NCI-H526 treated with DMSO at 0.1 percent for 48 hours (cell line): ENCODE measurements around the gene SFSWAP.
"Not testable (repeated sequence)": the region's sequence is repeated elsewhere in the genome, so short reads cannot be mapped to it uniquely, and the experiment has no call there.

ENCODE experiments used
- DNase-seq: peaks from one replicate; lab custom pipeline; 2025; lab: John Stamatoyannopoulos, UW

SFSWAP gene

DNA sequence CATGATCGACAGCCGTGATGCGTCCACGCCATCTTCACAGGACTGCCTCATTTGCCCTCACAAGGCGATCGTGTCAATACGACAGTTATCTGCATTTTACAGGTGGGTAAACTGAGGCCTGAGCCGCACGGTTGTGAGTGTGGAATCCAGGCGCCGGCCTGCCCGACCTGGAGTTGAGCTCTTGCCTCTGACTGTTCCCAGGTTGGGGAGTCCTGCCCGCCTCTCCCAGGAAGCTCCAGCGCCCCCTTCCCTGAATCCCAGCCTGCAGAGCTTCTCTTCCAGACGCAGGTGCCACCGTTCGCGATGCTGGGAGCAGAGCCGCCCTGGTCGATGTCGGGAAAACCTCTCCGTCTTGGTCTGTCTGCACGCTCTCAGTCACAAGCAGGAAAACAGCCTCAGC lies 31.1 kb upstream of the SFSWAP start:
- DNase-seq = not testable (repeated sequence)

DNA sequence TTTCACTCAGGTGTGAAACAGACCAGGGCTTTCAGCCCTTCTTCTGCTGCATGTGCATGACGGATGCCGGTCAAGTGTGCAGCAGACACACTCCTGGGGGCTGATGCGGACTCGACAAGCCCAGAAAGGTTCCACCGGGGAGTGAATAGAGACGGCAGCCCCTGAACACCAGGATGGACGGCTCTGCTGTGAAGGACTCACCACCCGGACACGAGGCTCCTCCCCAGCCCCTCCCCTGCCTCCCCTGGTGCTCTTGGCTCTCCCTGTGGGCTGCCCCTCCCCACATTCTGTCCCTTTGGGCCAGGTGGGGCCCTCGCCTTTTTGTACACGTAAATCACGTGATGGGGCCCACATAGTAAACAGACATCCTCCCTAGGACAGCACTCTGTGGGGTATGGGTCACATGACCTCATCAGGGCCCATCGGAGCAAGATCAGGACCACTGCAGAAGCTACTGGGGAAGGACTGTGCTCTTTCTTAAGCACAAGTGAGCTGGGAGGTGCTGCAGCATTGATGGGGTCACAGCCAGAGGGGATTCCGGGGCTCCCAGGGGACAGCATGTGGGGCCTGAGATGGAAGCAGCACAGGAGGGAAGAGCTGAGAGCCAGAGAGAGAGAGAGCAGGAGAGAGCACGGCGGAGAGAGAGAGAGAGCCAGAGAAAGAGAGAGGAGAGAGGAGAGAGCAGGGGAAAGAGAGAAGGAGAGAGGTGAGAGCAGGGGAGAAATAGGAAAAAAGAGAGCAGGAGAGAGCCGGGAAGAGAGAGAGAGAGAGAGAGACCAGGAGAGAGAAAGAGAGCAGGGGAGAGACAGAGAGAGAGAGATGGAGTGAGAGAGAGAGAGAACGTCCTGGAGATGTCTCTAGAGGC lies 30.3 kb upstream of the SFSWAP start:
- not testable (repeated sequence) for DNase-seq

DNA sequence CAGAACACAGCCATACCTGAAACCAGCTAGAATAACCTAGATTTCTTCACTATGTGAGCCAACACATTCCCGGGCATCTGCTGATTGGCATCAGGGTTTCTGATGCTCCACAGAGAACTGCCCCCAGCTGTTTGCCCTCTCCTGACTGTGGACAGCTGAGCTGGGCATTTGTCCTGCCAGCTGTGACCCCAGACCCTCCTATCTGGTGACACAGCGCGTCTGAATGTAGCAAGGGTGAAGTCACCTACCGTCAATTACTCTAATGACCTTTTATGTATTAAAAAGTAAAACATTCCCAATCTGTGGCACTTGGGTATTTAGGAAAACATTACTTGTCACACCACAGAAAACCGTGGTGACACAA lies 29.7 kb upstream of the SFSWAP start:
- no peak for DNase-seq

DNA sequence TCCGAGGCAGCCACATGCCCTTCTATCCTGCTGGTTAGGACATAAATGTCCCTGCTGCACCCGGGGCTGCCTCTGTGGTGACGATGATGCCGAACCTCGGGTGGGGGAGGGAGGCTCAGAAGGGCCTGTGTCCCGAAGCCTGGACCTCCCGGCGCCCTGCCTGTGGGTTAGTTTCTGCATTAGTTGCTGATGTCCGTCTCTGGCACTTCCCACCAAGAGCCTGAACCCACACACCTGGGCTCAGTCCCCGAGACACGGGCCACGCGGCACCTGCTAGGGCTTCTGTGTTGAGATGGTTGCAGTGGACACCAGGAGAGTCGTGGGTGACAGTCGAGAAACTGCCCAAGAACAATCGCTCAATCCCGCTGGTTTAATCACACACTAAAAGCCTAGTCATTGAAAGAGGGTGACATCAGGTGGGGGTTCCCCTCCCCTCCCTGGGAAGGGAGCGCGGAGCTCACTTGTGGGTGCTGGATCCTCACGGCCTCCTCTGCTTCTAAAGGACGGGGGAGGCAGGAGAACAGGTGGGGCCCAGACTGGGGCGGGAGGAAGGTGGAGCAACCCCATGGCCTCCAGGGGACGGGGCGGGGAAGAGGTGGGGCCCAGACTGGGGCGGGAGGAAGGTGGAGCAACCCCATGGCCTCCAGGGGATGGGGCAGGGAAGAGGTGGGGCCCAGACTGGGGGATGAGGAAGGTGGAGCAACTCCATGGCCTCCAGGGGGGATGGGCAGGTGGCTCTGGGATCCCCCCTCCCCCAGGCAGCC lies 29.0 kb upstream of the SFSWAP start:
- DNase-seq = peak; percentile 76

DNA sequence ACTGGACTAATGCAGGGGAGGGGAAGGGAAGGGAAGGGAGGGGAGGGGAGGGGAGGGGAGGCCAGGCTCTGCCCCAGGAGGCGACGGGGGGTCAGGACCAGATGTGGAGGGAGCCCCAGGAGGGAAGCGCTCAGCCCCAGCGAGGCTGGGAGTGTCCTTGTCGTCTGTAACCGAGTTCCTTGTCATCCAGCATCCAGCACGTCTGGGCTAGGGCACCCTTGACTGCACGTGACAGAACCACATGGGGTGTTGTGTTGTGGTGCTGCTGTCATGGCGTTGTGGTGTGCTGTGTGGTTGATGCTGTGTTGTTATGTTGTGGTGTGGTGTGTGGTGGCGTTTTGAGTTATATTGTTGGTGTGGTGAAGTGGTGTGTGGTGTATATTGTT lies 28.4 kb upstream of the SFSWAP start:
- no peak for DNase-seq

DNA sequence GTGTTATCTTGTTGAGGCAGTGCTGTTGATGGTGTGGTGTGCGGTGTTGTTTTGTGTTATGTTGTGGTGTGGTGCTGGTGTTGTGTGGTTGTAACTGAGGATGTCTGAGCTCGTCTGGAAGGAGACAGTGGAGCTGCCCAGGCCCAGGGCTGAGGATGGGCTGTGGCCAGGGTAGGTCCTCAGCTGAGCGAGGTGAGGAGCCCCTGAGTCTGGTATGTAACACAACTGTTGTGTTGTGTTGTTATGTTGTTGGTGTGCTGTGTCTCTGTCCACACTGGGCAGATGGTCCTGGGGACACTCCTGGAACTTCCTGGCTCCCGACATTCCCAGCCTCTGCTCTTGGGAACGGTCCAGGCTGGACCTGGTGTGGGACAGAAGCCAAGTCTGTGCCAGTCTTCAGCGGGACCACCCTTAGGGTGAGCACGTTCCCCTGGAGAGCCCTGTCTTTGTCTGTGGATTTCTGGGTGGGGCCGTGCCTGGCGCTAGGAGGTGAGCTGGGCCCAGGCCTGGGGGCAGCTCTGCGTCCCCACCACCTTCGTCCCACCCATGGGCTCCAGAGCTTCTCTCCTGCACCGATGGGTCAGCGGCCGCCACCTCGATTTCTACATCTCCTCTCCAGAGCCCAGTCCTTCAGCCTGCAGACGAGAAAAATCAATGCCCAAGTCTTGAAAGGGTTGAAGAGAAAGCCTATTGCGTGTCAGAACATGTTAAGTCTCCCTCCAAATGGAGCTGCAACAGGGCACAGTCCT lies 27.4 kb upstream of the SFSWAP start:
- no peak for DNase-seq

DNA sequence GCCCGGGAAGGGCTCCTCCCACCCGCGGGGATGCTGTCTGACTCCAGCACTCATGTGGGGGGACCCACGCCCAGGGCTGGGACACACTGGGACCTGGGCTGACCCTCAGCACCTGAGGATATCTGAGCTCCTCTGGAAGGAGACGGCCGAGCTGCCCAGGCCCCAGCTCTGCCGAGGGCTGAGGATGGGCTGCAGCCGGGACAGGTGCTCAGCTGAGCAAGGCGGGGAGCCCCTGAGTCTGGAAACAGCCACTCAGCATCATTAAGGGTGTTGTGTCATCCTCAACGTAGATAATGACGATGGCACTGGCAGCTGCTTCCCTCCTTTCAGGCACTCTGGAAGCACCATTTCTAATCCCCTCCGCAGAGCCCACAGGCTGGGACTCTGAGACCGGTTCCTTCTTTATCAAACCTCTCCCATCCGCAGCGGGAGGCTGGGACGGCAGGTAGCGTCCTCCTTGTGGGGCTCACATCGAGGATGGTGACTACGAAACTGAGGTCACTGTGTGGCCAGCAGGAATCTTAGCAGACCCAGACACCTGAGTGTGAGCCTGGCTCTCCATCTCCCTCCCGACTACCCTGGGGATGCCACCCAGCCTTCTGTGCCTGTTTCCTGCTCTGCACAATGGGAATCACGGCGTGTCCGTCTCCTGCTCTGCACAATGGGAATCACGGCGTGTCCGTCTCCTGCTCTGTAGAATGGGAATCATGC lies 26.7 kb upstream of the SFSWAP start:
- no peak for DNase-seq

DNA sequence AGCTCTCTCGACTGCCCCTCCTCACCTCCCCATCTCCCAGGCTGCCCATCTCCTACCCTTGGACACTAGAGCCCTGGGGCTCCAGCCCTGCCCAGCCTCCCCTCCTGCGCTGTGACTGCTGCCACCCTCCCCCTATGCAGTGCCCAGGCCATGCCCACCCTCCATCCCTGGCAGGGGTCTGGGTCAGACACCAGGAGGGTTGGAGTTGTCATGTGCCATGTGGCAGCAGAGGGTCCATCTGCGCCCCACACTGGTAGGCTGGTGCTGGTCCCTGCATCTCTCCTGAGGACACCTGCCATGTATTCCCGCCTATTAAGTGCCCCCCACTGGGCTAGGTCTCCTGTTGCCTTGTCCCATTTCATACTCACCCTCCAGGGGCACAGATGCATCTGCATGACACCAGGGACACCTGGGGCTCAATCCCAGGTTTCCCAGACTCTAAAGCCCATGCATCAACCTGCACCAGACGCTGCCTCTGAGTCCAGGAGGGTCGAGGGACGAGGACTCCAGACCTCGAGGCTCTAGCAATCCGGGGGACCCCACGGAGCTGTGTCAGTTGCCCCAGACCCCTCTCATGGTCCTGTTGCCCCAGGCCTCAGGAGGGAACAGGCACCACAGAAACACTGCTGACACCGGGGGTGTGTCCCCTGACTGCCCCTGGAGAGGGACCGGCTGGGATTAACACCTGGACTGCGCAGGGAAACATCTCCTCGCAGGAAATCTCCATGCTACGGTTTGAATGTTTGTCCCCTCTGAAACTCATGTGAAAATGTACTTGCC lies 23.4 kb upstream of the SFSWAP start:
- DNase-seq = no peak

DNA sequence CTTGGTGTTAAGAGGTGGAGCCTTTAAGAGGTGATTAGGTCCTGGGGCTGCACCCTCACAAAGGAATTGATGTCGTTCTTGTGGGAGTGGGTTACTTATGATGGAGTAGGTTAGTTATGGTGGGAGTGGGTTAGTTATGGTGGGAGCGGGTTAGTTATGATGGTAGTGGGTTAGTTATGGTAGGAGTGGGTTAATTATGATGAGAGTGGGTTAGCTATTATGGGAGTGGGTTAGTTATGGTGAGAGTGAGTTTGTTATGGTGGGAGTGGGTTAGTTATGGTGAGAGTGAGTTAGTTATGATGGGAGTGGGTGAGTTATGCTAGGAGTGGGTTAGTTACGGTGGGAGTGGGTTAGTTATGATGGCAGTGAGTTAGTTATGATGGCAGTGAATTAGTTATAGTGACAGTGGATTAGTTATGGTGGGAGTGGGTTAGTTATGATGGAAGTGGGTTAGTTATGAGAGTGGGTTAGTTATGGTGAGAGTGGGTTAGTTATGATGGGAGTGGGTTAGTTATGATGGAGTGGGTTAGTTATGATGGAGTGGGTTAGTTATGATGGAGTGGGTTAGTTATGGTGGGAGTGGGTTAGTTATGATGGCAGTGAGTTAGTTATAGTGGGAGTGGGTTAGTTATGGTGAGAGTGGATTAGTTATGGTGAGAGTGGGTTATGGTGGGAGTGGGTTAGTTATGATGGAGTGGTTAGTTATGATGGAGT lies 22.6 kb upstream of the SFSWAP start:
- no peak for DNase-seq

DNA sequence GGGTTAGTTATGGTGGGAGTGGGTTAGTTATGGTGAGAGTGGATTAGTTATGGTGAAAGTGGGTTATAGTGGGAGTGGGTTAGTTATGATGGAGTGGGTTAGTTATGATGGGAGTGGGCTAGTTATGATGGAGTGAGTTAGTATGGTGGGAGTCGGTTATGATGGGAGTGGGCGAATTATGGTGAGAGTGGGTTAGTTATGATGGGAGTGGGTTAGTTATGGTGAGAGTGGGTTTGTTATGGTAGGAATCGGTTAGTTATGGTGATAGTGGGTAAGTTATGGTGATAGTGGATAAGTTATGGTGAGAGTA lies 22.1 kb upstream of the SFSWAP start:
- no peak for DNase-seq

DNA sequence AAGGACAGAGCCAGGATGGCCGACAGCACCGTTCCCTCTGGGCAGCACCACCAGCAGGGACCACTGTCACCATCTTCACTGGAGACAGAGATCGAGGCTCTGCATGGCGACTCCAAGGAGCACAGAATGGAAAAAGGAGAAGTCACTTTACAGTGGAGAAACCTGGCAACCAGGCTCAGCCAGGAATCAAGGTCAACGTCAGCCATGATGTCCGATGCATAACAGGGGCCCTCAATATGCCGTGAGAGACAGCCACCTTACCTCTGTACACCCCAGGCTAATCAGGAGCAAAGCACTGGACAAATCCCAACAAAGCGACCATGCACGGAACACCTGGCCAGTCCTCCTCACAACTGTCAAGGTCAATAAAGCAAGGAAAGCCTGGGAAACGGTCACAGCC lies 20.6 kb upstream of the SFSWAP start:
- no peak for DNase-seq

DNA sequence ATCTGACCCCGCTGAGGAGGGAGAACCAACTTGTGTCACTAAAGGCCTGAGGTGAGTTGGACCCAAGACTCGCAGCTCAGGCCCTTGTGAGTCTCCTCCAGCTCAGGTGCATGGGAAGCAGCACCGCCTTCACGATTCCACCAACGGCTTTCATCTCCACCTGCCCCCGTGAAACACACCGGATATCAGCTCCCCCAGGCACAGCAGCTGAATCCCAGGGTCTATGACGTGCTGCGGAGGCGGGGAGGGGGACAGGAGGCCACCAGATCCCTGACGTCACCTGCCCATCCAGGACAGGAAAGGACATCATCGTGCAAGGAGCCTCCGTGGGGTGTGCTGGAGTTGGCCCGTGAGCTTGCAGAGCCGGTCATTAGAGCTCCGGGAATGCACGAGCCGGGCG lies 18.5 kb upstream of the SFSWAP start:
- no peak for DNase-seq

DNA sequence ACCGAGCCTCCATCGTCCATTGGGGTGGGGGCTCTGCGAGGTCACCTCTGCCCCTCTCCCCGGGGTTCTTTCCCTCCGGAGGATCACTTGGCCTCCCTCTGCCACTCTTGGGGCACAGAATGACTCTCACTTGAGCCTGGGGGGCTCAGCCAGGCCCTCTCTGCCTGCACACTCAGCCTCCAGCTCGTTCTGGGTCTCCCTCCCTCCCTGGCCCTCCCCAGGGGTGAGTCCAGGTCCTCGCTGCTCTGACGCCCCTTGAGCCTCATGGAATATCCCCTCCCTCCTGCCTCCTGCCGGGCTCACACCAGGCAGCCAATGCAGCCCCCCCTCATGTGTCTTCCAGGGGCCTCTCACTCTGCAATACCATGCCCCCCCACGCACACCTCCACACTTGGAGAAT lies 17.7 kb upstream of the SFSWAP start:
- no peak for DNase-seq

DNA sequence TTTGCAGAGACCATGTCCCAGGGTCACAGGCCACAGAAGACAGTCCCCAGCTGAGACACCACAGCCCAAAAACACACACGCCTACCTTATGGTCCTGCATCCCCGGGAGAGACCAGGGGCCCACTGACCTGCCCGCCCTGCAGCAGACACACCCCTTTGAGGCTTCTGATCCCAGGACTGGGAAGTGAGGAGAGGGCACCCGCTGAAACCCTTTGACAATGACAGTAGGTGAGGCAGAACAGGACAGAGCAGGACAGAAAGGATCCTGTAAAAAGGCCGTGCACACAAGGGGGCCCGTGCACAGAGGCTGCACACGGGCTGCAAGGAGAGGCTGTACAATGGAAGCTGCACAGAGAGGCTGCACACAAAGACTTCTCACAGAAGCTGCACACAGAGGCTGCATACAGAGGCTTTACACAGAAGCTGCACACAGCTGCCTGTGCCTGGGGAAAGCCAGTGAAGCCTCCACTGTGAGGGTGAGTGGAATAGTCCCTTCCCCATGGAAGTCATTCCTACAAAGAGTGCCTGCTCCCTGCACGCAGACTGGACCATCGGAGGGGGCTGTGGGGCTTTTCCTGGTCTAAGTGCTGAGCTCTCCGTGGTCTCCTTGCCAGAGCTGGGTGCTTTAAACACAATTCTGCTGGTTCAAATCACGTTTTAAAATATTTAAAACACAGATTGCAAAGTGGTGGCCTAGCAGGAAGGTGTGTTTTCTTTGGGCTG lies 16.6 kb upstream of the SFSWAP start:
- DNase-seq = no peak

DNA sequence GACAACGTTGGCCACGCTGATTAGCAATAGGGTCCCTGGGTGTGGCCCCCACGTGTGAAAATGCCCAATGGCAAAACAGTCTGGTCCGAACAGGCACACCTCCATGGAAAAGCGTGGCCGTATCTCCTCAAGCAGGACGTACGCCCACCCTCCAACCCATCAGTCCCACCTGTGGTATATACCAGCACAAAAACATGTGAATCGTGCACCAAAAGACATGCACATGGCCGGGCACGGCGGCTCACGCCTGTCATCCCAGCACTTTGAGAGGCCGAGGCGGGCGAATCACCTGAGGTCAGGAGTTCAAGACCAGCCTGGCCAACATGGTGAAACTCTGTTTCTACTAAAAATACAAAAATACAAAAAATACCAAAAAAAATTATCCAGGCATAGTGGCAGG lies 14.9 kb upstream of the SFSWAP start:
- no peak for DNase-seq

DNA sequence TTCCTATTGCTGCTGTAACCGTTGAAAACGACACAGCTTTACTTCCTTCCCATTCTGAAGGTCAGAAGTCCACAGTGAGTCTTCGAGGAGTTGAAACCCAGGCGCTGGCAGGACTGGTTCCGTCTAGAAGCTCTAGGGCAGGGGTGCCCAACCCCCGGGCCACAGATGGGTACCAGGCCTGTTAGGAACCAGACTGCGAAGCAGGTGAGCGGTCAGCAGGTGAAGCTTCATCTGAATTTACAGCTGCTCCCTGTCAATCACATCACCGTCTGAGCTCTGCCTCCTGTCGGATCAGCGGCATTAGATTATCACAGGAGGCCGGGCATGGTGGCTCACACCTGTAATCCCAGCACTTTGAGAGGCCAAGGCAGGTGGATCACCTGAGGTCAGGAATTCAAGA lies 12.6 kb upstream of the SFSWAP start:
- DNase-seq = no peak

DNA sequence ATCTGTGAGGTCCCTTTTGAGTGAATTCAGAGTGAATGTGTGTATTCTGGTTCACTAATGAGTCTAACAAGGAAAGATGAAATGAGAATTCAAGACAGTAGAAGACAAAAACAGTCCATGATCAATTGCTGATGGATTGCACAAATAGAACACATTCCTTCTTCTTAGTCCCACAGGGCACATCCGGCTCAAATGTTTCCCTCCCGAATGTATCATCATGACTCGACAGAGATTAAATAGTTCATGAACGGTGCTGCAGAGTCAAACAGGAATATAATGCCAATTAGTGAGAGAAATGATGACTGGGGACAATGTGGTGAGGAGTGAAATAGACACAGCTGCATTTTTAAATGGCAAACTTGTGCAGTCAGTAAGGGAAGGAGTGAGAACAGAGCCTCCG lies 11.5 kb upstream of the SFSWAP start:
- no peak for DNase-seq

DNA sequence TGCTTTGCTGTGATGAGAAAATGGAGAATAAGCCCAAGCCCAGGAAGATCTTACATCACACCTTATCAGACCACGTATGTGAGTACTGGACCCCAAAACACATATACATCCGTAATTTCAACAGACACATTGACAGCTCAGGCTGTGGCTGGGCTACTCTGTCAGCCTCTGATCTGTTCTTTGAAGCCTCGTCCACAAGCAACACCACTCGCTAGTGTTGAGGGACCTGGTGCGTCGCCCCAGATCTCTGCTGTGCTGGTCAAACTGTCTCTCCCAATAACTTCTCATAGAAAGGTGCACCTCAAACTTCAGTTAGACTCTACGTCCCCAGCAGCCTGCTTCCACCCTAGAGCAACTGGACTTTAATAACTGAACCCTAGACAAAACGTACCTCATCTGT lies 10.6 kb upstream of the SFSWAP start:
- DNase-seq = no peak

DNA sequence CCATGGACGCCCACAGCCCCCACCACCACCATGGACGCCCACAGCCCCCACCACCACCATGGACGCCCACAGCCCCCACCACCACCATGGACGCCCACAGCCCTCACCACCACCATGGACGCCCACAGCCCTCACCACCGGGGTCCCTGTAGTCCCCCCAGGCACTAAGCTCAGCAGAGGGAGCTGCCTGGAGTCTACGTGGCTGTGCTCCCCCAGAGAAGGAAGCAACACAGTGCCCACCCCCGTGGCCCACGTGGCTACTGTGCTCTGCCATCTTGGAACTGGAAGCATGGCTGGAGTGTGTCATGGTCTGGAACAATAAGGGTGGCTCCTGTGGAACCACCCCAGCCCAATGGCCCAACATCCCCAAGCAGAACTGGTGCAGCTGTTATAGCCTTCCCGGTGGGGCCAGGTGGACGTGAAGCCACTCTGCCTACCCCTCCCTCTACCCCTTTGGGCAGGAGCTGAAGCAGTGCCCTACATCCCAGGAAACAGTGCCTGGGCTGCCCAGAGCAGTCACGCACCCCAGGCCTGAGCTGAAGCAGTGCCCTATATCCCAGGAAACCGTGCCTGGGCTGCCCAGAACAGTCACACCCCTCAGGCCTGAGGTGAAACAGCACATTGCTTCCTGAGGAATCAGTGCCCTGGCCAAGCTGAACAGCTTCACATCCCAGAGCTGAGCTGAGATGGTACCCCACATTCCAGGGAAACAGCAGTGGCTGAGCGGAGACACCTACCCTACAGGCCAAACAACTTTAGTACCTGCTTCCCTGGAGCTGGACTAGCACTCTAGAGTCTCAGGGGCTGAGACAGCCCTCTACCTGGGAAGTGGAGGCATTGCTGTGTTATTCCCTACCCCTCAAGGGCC lies 9.0 kb upstream of the SFSWAP start:
- no peak for DNase-seq

DNA sequence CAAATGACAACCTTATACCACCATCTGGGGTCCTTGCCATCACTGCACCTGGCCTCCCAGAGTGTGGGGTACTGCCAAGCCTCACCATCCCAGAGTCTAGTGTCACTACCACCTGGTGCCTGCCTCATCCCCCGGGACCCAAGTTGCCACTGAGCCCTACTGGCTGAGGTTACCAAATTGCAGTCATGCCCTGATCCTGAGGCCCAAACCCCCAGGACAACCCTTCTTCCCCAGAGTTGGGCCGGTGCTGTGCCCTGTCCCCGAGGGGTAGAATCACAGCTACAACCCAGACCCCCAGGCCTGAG lies 8.4 kb upstream of the SFSWAP start:
- DNase-seq = no peak
